NOMO-1 (cell line): ENCODE measurements around the gene PSME3IP1.
A peak's percentile ranks its signal among the peaks of the same experiment; 100 is the strongest.
"Not testable (repeated sequence)": the region's sequence is repeated elsewhere in the genome, so short reads cannot be mapped to it uniquely, and the experiment has no call there.

Experiments
- DNase-seq, 2 experiments: peaks; one replicate each; lab custom pipeline; 2025; ENCODE audit not compliant: unreplicated experiment in 2 of 2; lab: John Stamatoyannopoulos, UW

The PSME3IP1 gene

DNA sequence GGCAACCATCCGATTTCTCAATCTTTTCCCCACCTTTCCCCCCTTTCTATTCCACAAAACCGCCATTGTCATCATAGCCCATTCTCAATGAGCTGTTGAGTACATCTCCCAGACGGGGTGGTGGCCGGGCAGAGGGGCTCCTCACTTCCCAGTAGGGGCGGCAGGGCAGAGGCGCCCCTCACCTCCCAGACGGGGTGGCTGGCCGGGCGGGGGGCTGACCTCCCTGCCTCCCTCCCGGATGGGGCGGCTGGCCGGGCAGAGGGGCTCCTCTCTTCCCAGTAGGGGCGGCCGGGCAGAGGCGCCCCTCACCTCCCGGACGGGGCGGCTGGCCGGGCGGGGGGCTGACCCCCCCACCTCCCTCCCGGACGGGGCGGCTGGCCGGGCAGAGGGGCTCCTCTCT lies 14.5 kb upstream of the PSME3IP1 start:
- not testable (repeated sequence) for DNase-seq

DNA sequence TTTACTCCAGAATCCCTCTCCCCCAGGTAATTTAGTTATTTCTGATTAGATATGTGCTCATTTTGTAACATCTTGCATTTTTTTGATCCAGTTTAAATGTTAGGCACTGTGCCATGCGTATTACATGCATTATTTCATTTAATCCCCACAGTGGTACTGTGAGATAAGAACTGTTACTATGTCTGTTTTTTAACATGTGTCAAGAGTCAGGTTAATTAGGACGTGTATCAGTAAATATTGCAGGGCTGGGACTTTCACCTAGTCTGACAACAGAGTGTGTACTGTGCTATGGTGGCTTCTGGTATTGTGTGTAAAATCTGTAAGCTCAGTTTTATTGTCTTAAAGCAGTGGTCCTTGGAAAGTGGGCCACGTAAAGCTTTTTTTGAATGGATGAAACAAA lies 10.9 kb upstream of the PSME3IP1 start:
- DNase-seq: no peak

DNA sequence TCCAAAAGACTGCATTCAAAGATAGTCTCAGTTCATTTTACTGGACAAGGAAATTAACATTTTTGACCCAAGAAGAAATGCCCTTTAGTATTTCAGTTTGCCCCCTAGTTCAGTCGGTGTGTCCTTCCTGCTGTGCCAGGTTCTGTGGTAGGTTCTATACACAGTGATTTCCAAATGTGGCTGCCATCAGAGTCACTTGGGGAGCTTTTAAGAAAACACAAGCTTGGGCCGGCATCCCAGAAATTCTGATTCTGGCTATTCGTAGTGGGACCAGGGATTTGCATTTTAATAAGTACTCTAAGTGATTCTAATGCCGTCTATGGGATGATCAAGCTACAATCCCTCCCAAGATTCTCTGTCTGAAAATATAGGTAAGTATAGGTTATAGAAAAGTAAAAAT lies 10.4 kb upstream of the PSME3IP1 start:
- no peak for DNase-seq

DNA sequence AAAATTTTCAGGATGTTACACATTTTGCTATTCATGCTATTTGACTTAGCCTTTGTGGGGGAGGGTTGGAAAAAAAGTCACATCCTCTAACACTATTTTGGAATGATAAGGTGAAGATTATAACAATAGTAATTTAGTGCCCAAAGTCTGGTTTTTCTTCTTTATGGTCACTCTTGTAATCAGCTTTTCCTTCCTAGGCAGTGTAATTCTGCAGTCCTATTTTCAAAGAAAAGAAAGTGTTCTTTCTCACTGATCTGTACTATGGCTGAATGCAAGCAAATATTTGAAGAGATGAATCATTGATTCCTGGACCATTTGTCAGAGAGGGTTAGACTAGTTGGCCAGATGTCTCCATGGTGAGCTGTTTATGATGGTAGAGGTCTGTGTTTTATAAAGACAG lies 8.7 kb upstream of the PSME3IP1 start:
- DNase-seq: no peak

GRCh38 chr16:57192720-57193486 lies 7.1 kb upstream of the PSME3IP1 start:
- no peak for DNase-seq

DNA sequence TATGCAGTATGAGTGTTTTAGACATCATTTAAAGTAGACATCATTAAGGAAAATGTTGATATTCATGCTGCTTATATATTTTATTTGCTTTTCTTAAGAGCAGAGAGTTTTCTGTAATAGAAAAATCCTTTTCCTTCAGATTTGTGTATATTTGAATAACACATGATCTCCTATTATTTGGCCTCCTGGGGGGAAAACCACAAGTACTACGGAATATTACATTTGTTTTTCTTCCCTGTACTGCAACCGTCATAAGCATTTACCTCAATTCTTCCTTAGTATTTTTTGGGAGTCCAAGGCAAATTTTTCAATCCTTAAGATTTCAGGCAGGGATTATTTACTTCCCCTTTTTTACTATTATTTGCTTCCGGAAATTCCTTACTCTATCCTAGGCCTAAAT lies 6.3 kb upstream of the PSME3IP1 start:
- DNase-seq: no peak

DNA sequence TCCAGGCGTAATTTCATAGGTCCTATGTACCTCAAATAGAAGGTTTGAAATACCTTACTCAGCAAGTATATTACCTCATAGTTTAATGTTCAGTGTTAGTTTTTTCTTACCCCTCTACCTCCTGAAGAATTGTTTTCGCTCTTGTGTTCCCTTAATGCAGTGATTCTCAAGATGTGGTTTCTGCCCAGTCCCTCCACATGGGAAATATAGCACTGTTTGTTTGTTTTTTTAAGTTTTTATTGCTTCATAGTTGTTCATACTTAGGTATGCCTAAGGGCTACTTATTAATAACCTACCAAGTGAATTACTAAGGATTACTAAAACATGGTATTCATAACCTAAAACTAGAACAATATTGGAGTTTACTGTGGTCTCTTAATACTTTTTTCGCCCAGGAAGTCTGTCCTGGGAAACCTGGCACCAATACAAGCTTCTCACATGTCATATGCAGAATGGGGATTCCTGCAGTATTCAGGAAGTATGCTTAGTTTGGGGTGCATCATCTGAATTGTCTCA lies 5.3 kb upstream of the PSME3IP1 start:
- DNase-seq: no peak

DNA sequence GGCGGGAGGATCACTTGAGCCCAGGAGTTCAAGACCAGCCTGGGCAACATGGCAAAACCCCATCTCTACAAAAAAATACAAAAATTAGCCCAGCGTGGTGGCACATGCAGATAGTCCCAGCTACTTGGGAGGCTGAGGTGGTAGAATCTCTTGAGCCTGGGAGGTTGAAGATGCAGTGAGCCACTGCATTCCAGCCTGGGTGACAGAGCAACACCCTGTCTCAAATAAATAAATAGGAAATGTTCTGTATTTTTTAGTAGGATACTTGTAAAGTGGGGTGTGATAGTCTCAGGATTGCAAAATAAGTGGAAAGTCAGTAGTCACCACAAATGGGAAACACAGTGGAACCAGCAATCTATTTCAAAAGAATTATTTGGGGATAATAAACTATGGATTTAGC lies 4.3 kb upstream of the PSME3IP1 start:
- DNase-seq: no peak

- not testable (repeated sequence) for DNase-seq
Observed at GRCh38 chr16:57189527-57189926, 3.7 kb upstream of the PSME3IP1 start.

DNA sequence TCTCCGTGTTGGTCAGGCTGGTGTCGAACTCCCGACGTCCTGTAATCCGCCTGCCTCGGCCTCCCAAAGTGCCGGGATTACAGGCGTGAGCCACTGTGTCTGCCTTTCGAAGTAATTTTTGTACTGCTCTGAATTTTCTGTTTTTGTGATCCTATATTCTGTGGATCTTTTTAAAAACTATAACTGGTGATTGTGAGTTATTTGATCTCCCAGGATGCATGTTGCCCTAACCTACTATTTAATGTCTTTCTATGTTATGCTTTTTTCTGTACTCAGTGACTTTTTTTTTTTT lies 2.8 kb upstream of the PSME3IP1 start:
- DNase-seq: no peak

DNA sequence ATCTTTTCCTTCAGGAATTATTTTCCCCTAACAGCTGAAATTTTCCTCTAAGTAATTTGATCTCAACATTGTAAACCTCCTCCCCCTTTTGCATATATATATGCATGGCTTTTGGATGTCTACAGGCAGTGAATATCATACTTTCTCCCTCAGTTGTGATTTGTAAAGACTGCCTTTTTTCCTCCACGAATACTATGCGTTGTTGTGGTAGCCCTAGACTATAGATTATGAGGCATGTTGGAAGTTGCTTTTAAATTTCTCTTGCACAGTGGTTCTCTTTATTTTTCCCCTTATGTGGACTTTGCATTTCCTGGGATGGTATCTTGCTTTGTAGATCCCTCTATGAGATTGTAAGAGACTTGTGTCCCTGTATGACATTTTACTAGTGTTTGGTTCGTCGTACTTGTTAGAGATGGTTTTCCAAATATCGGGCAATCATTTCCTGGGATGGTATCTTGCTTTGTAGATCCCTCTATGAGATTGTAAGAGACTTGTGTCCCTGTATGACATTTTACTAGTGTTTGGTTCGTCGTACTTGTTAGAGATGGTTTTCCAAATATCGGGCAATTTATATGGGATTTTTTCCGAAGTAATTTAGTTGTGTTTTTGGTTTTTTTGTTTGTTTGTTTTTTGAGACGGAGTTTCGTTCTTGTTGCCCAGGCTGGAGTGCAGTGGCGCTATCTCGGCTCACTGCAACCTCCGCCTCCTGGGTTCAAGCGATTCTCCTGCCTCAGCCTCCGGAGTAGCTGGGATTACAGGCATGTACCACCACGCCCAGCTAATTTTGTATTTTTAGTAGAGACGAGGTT lies 2.3 kb upstream of the PSME3IP1 start:
- DNase-seq: not testable (repeated sequence)

DNA sequence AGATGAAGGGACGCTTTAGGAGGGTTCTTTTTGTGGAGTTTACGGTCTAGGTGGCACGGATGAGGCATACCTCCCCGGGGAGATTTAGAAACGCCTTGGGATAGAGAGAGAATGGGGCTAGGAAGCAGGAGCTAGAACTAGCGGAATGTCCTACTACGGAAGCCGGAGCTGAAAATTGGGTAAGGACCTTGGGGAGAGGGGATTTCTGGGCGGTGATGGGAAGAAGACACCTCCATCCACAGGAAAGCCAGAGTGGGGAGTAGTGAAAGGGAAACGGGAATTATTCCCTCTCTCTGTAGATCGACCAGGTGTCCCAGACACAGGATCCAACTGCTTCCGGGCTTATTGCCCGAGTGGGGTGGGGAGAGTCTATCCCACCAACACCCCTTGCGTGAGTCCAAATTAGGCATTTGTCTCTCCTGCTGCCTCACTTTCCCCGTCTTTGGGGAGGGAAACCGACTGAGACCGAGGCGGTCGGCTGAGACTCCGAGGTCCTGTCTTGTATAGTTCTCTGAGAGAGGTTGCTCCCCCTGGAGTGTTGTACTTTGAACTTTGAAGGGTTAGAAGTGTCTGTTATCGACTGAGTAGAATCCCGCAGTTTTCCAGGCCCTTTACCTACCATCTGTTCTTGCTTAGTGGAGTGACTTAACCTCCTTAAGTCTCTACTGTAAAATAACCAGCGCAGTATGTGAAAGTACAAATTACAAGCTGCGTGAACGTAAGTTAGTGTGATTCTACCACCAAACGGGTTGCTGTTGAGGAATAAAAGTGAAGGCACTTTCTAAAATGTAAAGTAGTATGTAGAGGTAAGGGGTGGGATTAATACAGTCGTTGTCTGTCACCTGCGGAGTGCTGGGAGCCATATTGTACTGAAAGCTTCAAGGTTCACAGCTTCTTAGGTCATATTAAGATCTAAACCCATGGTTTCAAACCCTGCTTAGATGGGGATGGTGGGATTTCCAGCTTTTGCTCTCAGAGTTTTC lies 1.3 kb upstream of the PSME3IP1 start:
- peak; percentile 15 for DNase-seq

DNA sequence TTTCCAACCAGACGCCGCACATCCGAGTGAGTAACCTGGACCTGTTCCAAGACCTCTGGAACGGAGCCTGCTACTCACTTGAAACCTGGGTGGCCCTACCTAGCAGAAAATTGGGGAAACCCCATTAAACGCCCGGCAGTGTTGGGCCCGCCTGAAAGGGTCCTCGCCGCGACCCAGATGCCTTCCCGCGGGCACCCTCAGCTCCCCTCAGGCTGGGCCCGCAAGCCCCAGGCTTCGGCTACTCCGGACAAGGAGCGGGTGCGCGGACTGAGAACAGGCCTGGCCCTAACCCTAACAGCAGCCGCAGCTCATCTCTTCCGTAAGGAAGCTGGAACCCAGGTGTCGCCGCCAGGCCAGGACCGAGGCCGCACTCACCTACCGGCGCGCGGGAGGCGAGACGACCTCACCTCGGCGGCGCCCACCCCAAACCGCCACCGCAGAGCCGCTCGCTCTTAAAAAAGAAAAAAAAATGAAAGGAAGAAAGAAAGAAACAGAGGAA lies 344 bp downstream of the PSME3IP1 start:
- peak in 1 of 2 experiments; percentile 36 for DNase-seq

- DNase-seq: no peak
Observed at GRCh38 chr16:57184887-57185445, 873 bp downstream of the PSME3IP1 start.

- no peak for DNase-seq
Observed at GRCh38 chr16:57184113-57184512, 1.7 kb downstream of the PSME3IP1 start.

DNA sequence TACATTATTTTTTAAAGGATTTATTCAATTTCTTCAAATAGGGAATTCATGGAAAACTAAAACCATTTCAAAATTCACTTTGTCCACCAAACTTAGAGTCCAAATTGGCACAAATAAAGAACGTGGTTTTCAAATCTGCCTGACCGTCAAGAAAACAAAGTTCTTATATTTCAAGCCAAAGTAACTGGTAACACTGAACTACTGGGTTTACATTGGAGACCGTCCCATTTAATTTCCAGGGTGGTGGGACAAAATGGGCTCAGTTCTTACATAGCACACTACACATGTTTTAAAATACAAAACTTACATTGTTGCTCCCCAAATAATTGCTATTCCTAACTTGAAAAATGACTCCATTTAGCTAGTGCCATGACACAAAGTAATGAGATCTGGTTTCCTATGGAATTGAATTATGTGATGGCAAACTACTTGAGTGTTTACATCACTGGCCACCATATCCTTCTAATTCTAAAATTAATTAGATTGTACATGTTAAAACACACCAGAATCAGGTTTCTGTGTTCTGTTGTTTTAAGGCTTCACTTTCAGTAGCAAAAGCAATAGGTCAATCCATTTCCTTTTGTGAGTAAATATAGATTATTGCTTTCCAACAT lies 6.5 kb downstream of the PSME3IP1 start:
- DNase-seq: no peak

DNA sequence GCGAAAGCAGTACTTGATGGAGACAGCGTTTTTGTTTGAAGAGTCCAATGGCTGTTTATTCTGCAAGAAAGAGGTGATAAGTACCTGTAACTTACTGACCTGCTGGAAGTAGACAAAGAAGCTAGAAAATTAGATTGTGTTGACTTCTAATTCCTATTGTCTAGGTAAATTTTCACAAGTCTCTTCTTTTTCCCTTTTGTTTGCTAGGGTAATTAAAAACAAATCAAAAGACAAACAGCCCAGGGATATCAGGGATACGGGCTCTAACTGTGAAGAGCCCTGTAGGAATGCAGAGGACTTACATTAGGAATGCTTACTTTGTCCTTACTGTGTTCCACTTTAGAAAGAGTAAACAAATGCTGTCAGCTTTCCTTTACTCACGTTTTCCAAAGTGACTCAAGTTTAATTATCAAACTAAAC lies 7.0 kb downstream of the PSME3IP1 start:
- DNase-seq: no peak

DNA sequence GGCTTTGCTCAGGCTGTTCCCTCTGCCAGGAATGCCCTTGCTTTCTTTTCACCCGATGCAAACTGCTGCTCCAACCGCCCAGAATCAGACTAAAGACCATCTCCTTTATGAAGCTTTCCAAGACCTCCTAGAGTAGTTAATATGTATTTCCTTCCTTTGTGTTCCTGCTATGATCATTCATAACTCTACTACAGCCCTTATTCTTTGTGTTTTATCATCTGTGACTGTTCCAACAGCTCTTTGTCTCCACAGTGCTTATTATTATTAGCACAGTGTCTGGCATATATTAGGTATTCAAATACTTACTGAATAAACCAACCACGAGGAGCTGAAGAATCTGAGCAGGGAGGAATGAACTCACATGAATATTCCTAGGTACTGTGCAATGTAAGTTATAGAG lies 7.6 kb downstream of the PSME3IP1 start:
- no peak for DNase-seq

DNA sequence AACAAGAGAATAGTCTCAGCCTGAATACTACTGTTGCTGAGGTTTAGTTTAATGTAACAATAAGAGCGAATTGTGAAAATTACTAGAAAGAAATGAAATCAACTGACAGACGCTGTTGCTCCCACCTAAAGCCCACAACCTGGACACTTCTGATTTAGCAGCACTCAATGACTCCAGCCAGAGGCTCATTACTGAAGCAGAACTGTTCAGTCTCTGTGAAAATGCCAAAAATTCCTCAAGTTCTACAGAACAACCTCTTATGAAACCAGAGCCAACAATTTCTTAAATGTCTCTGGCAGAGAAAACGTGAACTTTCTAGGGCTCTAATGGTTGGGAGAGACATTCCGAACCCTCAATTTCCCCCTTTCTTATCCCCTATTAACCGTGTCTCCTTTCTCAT lies 9.9 kb downstream of the PSME3IP1 start:
- no peak for DNase-seq

- no peak for DNase-seq
Observed at GRCh38 chr16:57172721-57173290, 13.0 kb downstream of the PSME3IP1 start.
